Measurements from ENCODE around the gene KRTAP6-2.

- TF ChIP-seq EZH2 (IDR thresholded peaks at IDR 0.05; ENCODE audit: insufficient read depth, poor library complexity, severe bottlenecking) (no peak), EZH2phosphoT487 (IDR thresholded peaks at IDR 0.05; ENCODE audit: insufficient read depth, low read depth) (no peak)
Observed at GRCh38 chr21:30623362-30623761, 24.7 kb upstream of the KRTAP6-2 start.
